ENCODE results near the gene GANC. TPM values are rescaled to one million over a fixed set of nuclear protein-coding genes. Genes with fewer than 3 reads are reported as not detected.
A peak's percentile ranks its signal among the peaks of the same experiment; 100 is the strongest.

Gene GANC, protein sequence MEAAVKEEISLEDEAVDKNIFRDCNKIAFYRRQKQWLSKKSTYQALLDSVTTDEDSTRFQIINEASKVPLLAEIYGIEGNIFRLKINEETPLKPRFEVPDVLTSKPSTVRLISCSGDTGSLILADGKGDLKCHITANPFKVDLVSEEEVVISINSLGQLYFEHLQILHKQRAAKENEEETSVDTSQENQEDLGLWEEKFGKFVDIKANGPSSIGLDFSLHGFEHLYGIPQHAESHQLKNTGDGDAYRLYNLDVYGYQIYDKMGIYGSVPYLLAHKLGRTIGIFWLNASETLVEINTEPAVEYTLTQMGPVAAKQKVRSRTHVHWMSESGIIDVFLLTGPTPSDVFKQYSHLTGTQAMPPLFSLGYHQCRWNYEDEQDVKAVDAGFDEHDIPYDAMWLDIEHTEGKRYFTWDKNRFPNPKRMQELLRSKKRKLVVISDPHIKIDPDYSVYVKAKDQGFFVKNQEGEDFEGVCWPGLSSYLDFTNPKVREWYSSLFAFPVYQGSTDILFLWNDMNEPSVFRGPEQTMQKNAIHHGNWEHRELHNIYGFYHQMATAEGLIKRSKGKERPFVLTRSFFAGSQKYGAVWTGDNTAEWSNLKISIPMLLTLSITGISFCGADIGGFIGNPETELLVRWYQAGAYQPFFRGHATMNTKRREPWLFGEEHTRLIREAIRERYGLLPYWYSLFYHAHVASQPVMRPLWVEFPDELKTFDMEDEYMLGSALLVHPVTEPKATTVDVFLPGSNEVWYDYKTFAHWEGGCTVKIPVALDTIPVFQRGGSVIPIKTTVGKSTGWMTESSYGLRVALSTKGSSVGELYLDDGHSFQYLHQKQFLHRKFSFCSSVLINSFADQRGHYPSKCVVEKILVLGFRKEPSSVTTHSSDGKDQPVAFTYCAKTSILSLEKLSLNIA (N-terminal part only)
- 15.8 and 18.4 TPM in 2 replicates for total RNA-seq (2021)
- long read RNA-seq, full-length matches to known transcripts = 11 of 53 reads
- long read RNA-seq, partial matches to known transcripts = 5 of 53 reads
- long read RNA-seq, other reads (novel, unspliced or antisense) = 37 of 53 reads

- TF ChIP-seq, protein P1, sequence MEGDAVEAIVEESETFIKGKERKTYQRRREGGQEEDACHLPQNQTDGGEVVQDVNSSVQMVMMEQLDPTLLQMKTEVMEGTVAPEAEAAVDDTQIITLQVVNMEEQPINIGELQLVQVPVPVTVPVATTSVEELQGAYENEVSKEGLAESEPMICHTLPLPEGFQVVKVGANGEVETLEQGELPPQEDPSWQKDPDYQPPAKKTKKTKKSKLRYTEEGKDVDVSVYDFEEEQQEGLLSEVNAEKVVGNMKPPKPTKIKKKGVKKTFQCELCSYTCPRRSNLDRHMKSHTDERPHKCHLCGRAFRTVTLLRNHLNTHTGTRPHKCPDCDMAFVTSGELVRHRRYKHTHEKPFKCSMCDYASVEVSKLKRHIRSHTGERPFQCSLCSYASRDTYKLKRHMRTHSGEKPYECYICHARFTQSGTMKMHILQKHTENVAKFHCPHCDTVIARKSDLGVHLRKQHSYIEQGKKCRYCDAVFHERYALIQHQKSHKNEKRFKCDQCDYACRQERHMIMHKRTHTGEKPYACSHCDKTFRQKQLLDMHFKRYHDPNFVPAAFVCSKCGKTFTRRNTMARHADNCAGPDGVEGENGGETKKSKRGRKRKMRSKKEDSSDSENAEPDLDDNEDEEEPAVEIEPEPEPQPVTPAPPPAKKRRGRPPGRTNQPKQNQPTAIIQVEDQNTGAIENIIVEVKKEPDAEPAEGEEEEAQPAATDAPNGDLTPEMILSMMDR (conservative IDR thresholded peaks at IDR 0.05) = no peak
- H3K4me2 ChIP-seq (ENCODE audit: insufficient read depth, insufficient read length, low read length) = peak within 1 kb of the TSS; percentile 90
- WGBS (ENCODE audit: extremely low coverage, insufficient read length, low lambda C conversion rate) = no CpG with 5 or more reads among the region's 52 CpGs
- no peak within 1 kb of the TSS for H4K91ac ChIP-seq (ENCODE audit: insufficient read length, low read depth, low read length)
- Mint-ChIP-seq H3K27me3 (ENCODE audit: low read depth) (no peaks in the 10 kb centered on the region), H3K27ac (peak within 1 kb of the TSS; percentile 100), H3K4me1 (peaks cover 34% of the 10 kb centered on the region in 2 experiments), H3K4me3 (peak within 1 kb of the TSS; percentile 99), H3K36me3 (ENCODE audit: insufficient read depth in 1 of 3, low read depth in 3 of 3) (peaks cover 0 to 20% (median 18%) of the 10 kb centered on the region in 3 experiments; a peak in 5 of 7 replicates), H3K9me3 (no peaks in the 10 kb centered on the region)
- H3K27ac ChIP-seq (ENCODE audit: insufficient read length, low read depth, low read length) = peak within 1 kb of the TSS; percentile 85
- H3K23ac ChIP-seq (ENCODE audit: insufficient read length, low read depth, low read length) = no peak within 1 kb of the TSS
- no peak within 1 kb of the TSS for H4K8ac ChIP-seq (replicated peaks; ENCODE audit: insufficient read length, low read depth, low read length)
- peak within 1 kb of the TSS; percentile 43 for H2BK5ac ChIP-seq (ENCODE audit: insufficient read length, low read length)
- H3K4ac ChIP-seq (ENCODE audit: low read depth, low read length) = peak within 1 kb of the TSS; percentile 61
- no peaks in the 10 kb centered on the region for H4K20me1 ChIP-seq (ENCODE audit: control insufficient read depth, insufficient read depth, insufficient read length)
- peak within 1 kb of the TSS; percentile 97 for H3K9ac ChIP-seq (ENCODE audit: extremely low read depth, insufficient read length, low read length)
- H3T11ph ChIP-seq (ENCODE audit: low read length) = no peak within 1 kb of the TSS
- H3K23me2 ChIP-seq (ENCODE audit: insufficient read length, low read depth, low read length, poor library complexity, severe bottlenecking) = peaks cover 9% of the 10 kb centered on the region
- peaks cover 10% of the 10 kb centered on the region; the same call in 1 of the 2 replicates for H3K79me2 ChIP-seq (ENCODE audit: insufficient read depth, low read length)
- H2AFZ ChIP-seq (ENCODE audit: low read length) = peak within 1 kb of the TSS; percentile 65
- peak; percentile 98 for DNase-seq
- no peak within 1 kb of the TSS; the same call in 1 of the 2 replicates for H2BK15ac ChIP-seq (ENCODE audit: low read depth, low read length)
- H3K27me3 ChIP-seq (ENCODE audit: insufficient read depth, low read length) = no peaks in the 10 kb centered on the region
- no peak within 1 kb of the TSS for H2BK20ac ChIP-seq (ENCODE audit: low read depth, low read length, poor library complexity, severe bottlenecking)
- peak within 1 kb of the TSS; percentile 37 for H3K56ac ChIP-seq (ENCODE audit: insufficient read length, low read depth, low read length)
- H3K18ac ChIP-seq (ENCODE audit: insufficient read length, low read depth, low read length) = peak within 1 kb of the TSS; percentile 98
- peak within 1 kb of the TSS; percentile 96 for H3K14ac ChIP-seq (ENCODE audit: insufficient read depth, low read length)
- H3K4me1 ChIP-seq (ENCODE audit: insufficient read depth, low read length) = peaks cover 5% of the 10 kb centered on the region; the same call in 1 of the 2 replicates
- H3K79me1 ChIP-seq (ENCODE audit: insufficient read depth, low read depth, low read length, poor library complexity, severe bottlenecking) = no peaks in the 10 kb centered on the region
- no peak within 1 kb of the TSS for H2BK12ac ChIP-seq (ENCODE audit: insufficient read length, low read depth, low read length)
- H2AK5ac ChIP-seq (ENCODE audit: insufficient read length, low read length) = no peak within 1 kb of the TSS
- peak within 1 kb of the TSS; percentile 84 for H4K5ac ChIP-seq (ENCODE audit: insufficient read length, low read depth, low read length)
- no peaks in the 10 kb centered on the region for H3K9me3 ChIP-seq (ENCODE audit: control insufficient read depth, low read depth, low read length)
- no peak within 1 kb of the TSS for H2BK120ac ChIP-seq (ENCODE audit: low read depth, low read length, poor library complexity, severe bottlenecking)
Measured at GRCh38 chr15:42272939-42273899, at the start of gene GANC, which contains the start of gene TMEM87A. Gene GANC, plus strand, starts transcription at chr15:42273201. Its CDS starts 1,281 bp downstream, at chr15:42274482. Gene TMEM87A, minus strand, starts transcription at chr15:42273433. Its CDS starts 35 bp downstream, at chr15:42273398.
